Left ventricle myocardium superior (tissue), 1 donor: Measurements from ENCODE around the gene EPS8L2. TPM values are rescaled to one million over a fixed set of nuclear protein-coding genes. Genes with fewer than 3 reads are reported as not detected.
A peak's percentile ranks its signal among the peaks of the same experiment; 100 is the strongest.
"Not testable (repeated sequence)": the region's sequence is repeated elsewhere in the genome, so short reads cannot be mapped to it uniquely, and the experiment has no call there.

ENCODE experiments used
- ATAC-seq: fragments of 200-7000 bp; cut with Tn5 transposase; one replicate; pipeline ENCODE4 v1.9.1; 2020; ENCODE audit warnings: mild to moderate bottlenecking, moderate library complexity
- DNase-seq: peaks from one replicate; pipeline ENCODE4 v3.0.0-alpha.2; 2020
- intact Hi-C: fragments of 100-400 bp; cut with micrococcal nuclease; formaldehyde crosslinking; loops from one replicate; pipeline ENCODE4 v1.11.0; 2022
- total RNA-seq: library from RNA; stranded (reverse); fragmentation: NEBNext Ultra II Directional; extraction: Animal tissue kit (Norgen Biotek cat#: 25700); gene quantifications from one replicate; pipeline ENCODE4 v1.2.1, GENCODE V29; 2021
- donor health status: DM: no; HTN: yes; CAD: no; lungs with severe emphysema.

Gene EPS8L2
- total RNA-seq, 1 donor from 2014 or later: 3.3 TPM

DNA sequence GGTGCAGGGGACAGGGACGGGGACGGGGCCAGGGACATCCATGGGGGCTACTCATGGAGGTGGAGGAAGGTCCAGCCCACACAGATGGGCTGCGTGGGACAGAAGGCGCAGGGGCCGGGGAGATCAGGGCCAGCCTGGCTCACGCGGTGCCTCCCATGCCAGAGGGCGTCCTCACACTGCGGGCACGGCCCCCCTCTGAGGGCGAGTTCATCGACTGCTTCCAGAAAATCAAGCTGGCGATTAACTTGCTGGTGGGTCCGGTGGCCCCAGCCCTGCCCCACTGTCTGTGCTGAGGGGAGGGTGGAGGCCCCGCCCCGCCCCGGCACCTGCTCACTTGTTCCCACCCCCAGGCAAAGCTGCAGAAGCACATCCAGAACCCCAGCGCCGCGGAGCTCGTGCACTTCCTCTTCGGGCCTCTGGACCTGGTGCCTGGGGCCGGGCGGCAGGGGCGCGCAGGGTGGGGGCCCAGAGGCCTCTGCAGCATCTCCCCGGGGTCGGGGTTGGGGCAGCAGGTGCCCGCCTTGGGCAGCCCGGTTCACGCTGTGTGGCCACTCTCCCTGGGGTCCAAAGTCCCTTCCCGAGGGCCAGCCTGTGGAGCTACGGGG lies 15.8 kb downstream of the EPS8L2 start:
- intact Hi-C loops: no loop called here
- ATAC-seq (no peak), DNase-seq (peak; percentile 57)

- DNase-seq: no peak
- intact Hi-C loops: no loop called here
- ATAC-seq: no peak
Observed at GRCh38 chr11:722346-722811, 16.3 kb downstream of the EPS8L2 start.

DNA sequence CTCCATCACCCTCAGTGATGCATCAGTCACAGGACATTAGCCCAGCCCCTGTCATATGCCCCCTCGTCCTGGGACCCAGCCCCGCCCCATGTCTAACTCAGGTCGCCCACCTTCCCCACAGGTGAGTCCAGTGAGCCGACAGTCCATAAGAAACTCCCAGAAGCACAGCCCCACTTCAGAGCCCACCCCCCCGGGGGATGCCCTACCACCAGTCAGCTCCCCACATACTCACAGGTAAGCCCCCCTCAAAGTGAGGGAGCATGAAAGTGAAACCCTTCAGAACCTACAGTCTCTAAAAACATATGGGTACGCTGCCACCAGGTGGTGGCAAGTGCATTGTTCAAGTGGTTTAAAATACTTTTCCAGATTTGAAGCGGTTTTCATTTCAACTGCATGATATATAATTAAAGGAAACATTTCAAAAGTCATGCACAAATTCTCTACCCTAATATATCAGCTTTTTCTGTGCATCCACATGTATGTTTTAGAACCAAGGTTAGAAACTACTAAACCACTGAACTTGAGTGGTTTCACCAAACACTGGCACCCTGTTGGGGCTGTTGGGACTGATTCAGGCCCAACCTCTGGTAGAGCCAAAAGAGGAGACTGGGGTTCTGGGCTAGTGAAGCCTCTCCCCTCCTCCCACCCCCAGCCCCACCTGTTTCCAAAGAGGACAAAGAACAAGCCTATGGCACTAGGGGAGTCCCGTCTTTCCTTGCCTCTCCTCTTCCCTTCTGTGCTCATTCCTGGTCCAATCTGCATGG lies 17.3 kb downstream of the EPS8L2 start:
- ATAC-seq: no peak
- DNase-seq: peak; percentile 58
- intact Hi-C loops: no loop called here

DNA sequence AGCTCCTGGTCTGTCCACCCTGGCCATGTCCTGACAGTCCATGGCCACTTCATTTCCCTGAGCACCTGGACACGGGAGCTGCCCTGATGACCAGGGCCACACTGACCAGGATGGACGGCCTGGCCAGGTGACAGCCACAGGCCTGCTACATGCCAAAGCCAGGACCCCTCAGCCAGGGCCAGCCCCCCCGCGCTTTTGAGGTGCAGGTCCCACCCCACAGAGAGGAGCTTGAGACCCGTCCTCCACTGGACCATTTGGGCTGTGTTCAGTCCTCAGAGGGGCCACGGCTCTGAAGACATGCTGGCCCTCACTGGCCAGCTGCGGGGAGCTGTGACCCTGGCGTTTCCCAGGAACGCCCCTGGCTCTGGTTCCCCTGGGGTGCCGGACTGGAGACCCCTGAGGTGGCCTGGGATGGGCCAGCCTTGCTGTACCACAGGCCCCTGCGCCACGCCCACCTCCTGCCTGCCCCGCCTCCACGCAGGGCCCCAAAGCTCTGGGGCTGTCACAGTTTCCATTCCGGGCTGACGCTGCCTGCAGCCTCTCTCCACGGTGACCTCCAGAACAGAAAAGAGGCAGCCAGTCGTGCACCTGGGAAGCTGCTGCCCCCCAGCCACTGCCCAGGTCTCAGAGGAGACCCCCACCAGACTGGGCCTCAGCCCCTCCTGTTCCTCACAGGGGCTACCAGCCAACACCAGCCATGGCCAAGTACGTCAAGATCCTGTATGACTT lies 18.2 kb downstream of the EPS8L2 start:
- DNase-seq (peak; percentile 29), ATAC-seq (no peak)
- intact Hi-C loops: no loop called here

GRCh38 chr11:724778-725386 lies 18.9 kb downstream of the EPS8L2 start:
- ATAC-seq (no peak), DNase-seq (no peak)
- intact Hi-C loops: no loop called here

DNA sequence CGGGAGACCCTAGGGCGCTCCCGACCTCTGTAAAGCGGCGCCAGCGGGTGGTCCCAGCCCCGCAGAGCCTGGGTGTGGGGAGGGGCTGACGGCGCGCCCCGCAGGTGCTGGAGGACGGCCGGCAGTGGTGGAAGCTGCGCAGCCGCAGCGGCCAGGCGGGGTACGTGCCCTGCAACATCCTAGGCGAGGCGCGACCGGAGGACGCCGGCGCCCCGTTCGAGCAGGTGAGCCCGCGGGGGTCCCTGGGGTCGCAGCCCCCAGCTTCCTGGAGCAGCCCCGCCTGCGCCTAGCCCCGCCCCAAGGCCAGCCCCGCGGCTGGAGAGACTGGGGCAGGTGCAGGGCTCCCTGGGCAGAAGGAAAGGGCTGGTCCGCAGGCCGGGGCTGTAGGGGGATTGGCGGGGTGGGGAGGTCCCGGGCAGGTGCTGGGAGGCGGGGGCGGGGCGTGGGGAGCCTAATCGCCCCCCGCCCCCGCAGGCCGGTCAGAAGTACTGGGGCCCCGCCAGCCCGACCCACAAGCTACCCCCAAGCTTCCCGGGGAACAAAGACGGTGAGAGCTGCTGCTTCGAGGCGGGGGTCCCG lies 19.7 kb downstream of the EPS8L2 start:
- ATAC-seq: no peak
- intact Hi-C loops: no loop called here
- DNase-seq: no peak

DNA sequence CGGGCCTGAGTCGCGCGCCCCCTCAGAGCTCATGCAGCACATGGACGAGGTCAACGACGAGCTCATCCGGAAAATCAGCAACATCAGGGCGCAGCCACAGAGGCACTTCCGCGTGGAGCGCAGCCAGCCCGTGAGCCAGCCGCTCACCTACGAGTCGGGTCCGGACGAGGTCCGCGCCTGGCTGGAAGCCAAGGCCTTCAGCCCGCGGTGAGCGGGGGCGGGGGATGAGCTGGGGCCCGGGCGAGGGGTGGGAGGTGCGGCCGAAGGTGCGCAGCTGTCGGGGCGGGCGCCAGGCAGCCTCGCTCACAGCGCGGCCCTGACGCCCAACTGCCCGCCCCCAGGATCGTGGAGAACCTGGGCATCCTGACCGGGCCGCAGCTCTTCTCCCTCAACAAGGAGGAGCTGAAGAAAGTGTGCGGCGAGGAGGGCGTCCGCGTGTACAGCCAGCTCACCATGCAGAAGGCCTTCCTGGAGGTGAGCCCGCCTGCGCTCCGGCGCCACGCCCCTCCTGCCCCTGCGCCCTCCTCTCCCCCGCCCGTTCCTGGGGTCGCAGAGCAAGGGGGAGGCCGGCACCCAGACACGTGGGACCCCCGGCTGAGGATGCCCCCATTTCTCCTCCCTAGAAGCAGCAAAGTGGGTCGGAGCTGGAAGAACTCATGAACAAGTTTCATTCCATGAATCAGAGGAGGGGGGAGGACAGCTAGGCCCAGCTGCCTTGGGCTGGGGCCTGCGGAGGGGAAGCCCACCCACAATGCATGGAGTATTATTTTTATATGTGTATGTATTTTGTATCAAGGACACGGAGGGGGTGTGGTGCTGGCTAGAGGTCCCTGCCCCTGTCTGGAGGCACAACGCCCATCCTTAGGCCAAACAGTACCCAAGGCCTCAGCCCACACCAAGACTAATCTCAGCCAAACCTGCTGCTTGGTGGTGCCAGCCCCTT lies 20.5 kb downstream of the EPS8L2 start:
- DNase-seq: peak; percentile 50
- intact Hi-C loops: no loop called here
- no peak for ATAC-seq

- DNase-seq: peak; percentile 27
- intact Hi-C loops: no loop called here
- no peak for ATAC-seq
Observed at GRCh38 chr11:727281-727701, 21.3 kb downstream of the EPS8L2 start.

GRCh38 chr11:727859-728748 lies 22.1 kb downstream of the EPS8L2 start:
- intact Hi-C loops: no loop called here
- ATAC-seq (peak; percentile 88), DNase-seq (peak; percentile 90)

- ATAC-seq: no peak
- intact Hi-C loops: no loop called here
- no peak for DNase-seq
Observed at GRCh38 chr11:728901-729491, 23.0 kb downstream of the EPS8L2 start.

DNA sequence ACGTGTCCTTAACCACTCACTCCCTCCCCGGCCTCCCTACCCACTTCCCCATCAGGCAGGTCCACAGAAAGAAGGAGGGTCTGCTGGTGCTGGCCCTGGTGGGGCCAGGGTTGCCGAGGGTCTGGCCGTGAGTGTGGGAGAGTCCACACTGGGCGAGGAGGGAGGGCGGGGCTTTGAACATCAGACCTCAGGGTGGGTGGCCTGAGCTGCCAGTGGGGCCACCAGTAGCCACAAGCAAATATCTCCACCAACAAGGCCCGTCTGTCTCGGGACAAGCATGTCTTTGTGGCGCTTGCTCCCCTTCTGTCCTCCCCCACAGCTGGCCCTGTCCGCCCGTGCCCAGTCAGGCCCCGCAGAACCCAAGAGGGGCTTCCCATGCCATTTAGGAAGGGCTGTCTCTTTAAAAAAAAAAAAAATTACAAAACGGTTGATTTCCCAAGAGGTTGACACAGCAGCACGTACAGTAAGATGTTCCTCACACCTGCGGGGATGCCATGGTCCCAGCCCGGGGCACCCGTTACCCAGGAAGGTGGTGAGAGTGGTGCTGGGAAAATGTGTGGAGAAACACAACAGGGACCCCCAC lies 23.6 kb downstream of the EPS8L2 start:
- DNase-seq: no peak
- ATAC-seq: no peak
- intact Hi-C loops: no loop called here

- ATAC-seq: no peak
- intact Hi-C loops: no loop called here
- no peak for DNase-seq
Observed at GRCh38 chr11:733072-733471, 27.0 kb downstream of the EPS8L2 start.

GRCh38 chr11:734541-734940 lies 28.5 kb downstream of the EPS8L2 start:
- ATAC-seq, intact Hi-C loops: not testable (repeated sequence)

GRCh38 chr11:737366-737765 lies 31.3 kb downstream of the EPS8L2 start:
- DNase-seq: no peak
- no peak for ATAC-seq
- intact Hi-C loops: no loop called here

More at GRCh38 chr11:734541-734940, 28.5 kb downstream of the EPS8L2 start:
- DNase-seq: not testable (repeated sequence)

- not testable (repeated sequence) for DNase-seq
Observed at GRCh38 chr11:737899-738298, 31.9 kb downstream of the EPS8L2 start.

GRCh38 chr11:742156-742546 lies 36.1 kb downstream of the EPS8L2 start:
- DNase-seq (no peak), ATAC-seq (no peak)
- intact Hi-C loops: no loop called here

More at GRCh38 chr11:737899-738298, 31.9 kb downstream of the EPS8L2 start:
- ATAC-seq, intact Hi-C loops: not testable (repeated sequence)
